Liver (tissue), 3 donors: ENCODE results near the gene INPP5F.

Source experiments
- EGR1 ChIP-seq, 2 donors: IDR thresholded peaks; 2 replicates each; pipeline ENCODE4 v1.6.1; 2016 to 2018; ENCODE audit warnings: antibody characterized with exemption in 2 of 2, low read depth in 2 of 2
- MAX ChIP-seq: IDR thresholded peaks from 2 replicates; pipeline ENCODE4 v1.6.1; 2016; ENCODE audit warnings: antibody characterized with exemption
- SP1 ChIP-seq: IDR thresholded peaks from 2 replicates; pipeline ENCODE4 v1.6.1; 2018; ENCODE audit warnings: antibody characterized with exemption, mild to moderate bottlenecking
- TAF1 ChIP-seq: conservative IDR thresholded peaks from 2 replicates; pipeline ENCODE4 v1.6.1; 2016; ENCODE audit warnings: antibody characterized with exemption, mild to moderate bottlenecking
- YY1 ChIP-seq: IDR thresholded peaks from 2 replicates; pipeline ENCODE4 v1.6.1; 2016; ENCODE audit warnings: antibody characterized with exemption, mild to moderate bottlenecking
- TF ChIP-seq, protein P1 (sequence below): fragments of 150-350 bp; IDR thresholded peaks from 2 replicates; pipeline ENCODE4 v1.5.1; 2017; ENCODE audit warnings: improper control_type of control experiment, low read depth, low read length; ENCODE audit not compliant: missing input control
- donor health status: healthy.
- donor health status: healthy.

DNA sequence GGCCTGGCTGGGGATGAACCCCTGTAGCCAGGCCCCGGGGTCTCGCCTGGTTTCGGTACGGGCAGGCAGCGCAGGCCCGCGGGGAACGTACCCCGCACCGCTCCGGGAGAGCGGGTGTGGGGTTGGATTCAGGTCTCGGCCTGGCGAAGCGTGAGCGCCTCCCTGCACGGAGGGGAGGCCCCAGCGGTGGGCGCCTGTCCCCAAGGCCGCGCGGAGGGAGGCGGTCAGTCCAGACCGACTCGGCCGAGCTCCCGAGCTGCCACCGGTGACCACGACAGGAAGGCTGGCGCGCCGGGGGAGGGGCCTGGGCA lies 378 bp upstream of the INPP5F start:
- TF ChIP-seq SP1 = no peak
- no peak for TF ChIP-seq TAF1
- TF ChIP-seq, protein P1, sequence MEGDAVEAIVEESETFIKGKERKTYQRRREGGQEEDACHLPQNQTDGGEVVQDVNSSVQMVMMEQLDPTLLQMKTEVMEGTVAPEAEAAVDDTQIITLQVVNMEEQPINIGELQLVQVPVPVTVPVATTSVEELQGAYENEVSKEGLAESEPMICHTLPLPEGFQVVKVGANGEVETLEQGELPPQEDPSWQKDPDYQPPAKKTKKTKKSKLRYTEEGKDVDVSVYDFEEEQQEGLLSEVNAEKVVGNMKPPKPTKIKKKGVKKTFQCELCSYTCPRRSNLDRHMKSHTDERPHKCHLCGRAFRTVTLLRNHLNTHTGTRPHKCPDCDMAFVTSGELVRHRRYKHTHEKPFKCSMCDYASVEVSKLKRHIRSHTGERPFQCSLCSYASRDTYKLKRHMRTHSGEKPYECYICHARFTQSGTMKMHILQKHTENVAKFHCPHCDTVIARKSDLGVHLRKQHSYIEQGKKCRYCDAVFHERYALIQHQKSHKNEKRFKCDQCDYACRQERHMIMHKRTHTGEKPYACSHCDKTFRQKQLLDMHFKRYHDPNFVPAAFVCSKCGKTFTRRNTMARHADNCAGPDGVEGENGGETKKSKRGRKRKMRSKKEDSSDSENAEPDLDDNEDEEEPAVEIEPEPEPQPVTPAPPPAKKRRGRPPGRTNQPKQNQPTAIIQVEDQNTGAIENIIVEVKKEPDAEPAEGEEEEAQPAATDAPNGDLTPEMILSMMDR = no peak
- TF ChIP-seq YY1 = no peak
- no peak for TF ChIP-seq MAX
- TF ChIP-seq EGR1 (IDR thresholded peaks at IDR 0.05; ENCODE audit: low read depth in 2 of 2) = no peak
